GM18873 (cell line): ENCODE data around the gene NEK9.
"Not testable (repeated sequence)": the region's sequence is repeated elsewhere in the genome, so short reads cannot be mapped to it uniquely, and the experiment has no call there.

Source experiments
- ATAC-seq: cut with Tn5 transposase; IDR thresholded peaks from one replicate; pipeline ENCODE4 v1.9.1; 2021; ENCODE audit warnings: mild to moderate bottlenecking, moderate library complexity, moderate number of reproducible peaks; ENCODE audit not compliant: unreplicated experiment, low FRiP score

NEK9 gene

DNA sequence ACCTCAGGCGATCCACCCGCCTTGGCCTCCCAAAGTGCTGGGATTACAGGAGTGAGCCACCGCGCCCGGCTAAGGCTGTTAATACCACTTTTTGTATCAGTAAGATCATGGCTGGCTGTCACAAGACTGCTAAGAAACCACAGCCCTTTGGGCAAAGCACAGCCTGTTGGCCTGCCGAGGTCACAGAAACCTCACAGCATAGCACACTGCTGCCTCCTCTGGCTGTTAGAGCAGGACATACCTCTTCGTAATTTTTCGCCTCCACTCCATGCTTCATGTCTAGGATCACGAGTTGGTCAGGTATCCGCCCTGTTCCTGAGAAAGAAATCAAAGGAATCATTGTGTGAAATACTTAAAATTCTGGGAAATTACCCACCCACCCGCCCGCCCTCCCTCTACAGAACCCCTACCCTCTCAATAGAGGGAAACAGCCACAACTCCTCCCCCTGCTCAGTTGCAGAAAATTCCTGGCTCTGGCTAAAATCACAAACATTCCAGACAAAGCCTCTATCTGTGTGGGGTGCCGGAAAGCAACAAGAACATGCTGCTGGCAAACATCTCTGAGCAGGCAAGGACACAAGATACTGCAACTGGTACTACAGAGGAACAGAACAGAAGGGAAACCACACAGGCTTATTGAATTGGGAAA lies 20.7 kb upstream of the NEK9 start:
- no peak for ATAC-seq

DNA sequence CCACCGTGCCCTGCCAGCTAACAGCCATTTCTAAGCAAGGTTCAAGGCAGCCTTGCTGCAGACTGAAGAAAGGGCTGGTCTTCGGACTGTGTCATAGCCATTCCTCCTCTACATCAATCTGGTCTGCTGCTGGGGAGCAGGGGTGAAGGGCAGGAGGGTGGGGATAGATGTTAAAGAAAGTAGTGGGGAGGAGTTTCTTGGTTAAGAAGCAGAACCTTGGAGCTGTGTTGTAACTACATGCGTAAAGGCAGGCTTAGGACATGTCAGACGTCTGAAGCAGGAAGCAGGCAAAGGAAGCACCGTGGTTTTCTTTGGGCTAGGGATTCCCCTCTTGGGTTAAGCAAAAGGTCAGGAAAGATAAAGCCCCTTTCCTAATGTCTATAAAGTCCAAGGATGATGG lies 18.1 kb upstream of the NEK9 start:
- ATAC-seq: no peak

- ATAC-seq: no peak
Measured at GRCh38 chr14:75143761-75144527, 17.1 kb upstream of the NEK9 start.

- no peak for ATAC-seq
Measured at GRCh38 chr14:75142494-75142893, 15.6 kb upstream of the NEK9 start.

DNA sequence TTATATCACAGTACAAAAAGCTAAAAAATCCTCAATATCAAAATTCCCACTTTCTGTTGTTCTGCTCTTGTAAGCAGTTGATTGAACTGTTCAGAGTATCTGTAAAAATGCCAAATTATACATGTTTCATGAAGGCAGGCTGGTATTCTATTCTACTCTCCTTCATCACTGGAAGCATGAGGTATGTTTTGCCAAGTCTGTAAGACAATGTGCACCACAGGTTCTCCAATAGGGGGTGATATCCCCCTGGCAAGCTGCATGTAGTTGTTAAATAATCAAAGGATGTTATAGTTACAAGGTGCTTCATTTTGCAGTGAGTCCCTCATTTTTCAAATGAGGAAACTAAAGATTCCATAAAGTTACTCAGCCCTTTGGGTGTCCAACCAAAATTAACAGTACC lies 15.1 kb upstream of the NEK9 start:
- ATAC-seq: no peak

- no peak for ATAC-seq
Measured at GRCh38 chr14:75141062-75141461, 14.2 kb upstream of the NEK9 start.

- no peak for ATAC-seq
Measured at GRCh38 chr14:75140620-75141019, 13.8 kb upstream of the NEK9 start.

GRCh38 chr14:75139185-75139584 lies 12.3 kb upstream of the NEK9 start:
- ATAC-seq: no peak

GRCh38 chr14:75138492-75138891 lies 11.6 kb upstream of the NEK9 start:
- ATAC-seq: no peak

GRCh38 chr14:75134644-75135043 lies 7.8 kb upstream of the NEK9 start:
- ATAC-seq: no peak

DNA sequence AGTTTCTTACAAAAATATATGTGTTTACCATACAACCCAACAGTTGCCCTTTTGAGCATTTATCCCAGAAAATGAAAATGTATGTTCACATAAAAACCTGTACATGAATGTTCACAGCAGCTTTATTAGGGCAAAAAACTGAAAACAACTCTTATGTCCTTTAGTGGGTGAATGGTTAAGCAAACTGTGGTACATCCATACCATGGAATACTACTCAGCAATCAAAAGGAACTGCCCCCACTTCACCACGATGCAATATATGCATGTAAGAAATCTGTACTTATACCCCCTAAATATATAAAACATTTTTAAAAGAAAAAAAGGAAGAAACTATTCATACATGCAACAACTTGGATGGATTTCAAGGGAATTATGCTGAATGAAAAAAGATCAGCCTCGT lies 6.7 kb upstream of the NEK9 start:
- ATAC-seq: no peak

GRCh38 chr14:75132382-75133086 lies 5.7 kb upstream of the NEK9 start:
- no peak for ATAC-seq

DNA sequence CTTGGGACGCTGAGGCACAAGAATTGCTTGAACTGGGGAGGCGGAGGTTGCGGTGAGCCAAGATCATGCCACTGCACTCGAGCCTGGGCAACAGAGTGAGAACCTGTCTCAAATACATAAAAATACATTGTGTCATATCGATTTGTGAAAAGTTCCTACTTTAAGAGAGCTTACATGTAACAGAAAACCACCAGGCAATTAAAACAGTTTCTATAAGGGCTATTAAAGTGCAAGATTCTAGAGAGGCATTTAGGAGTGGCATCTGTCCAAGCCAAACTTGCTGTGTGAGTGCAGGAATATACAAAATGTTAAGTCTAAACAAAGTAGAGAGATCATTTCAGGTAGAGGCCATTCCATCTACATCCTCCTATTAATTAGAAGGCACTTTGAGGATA lies 1.7 kb upstream of the NEK9 start:
- ATAC-seq: no peak

DNA sequence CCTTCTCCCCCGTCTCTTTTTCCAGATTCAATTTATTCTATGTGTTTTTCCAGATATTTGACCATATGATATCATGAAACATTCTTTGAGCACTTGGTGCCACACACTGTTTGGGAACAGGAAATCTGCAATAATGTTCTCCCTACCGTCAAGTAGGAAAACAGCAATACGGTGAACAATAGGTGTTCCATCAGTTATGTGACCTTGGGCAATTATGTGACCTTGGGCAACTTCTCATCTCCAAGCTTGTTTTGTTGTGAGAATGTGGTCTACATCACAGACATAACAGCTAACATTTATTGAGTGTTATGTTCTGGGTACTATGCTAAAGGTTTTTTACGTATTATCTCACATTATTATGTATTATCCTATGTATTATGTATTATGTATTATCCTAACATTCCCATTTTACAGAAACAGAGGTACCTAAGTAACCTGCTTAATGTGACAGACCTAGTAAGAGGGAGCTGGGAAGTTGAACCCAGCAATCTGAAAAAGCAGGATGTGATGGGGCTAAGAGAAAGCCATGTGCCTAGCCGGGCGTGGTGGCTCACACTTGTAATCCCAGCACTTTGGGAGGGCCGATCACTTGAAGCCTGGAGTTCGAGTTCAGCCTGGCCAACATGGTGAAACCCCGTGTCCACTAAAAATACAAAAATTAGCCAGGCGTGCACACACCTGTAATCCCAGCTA lies 1.2 kb upstream of the NEK9 start:
- ATAC-seq: no peak

DNA sequence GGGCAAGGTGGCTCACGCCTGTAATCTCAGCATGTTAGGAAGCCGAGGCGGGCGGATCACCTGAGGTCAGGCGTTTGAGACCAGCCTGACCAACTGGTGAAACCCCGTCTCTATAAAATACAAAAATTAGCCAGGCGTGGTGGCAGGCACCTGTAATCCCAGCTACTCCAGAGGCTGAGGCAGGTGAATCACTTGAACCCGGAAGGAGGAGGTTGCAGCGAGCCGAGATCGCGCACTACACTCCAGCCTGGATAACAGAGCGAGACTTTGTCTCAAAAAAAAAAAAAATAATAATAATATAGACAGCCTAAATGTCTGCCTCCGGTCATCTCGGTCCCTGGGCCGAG lies 599 bp upstream of the NEK9 start:
- not testable (repeated sequence) for ATAC-seq

DNA sequence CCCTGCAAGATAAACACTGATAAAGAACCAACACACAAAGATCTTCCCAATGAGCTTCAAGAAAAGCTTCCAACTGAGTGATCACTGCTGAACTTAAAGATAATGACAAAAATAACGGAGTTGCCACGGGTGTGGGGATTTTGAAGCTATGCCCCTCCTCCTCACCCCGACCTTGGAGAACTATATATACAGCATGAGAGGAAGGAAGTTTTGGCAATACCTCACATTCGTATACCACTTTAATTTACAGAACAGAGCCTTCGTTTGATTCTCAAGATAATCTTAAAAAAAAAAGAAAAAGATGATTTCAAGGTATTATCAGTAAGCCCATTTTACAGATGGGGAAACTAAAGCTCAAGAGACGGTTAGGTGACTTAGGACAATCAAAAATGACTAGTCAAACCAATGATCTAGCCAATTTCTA lies 715 bp downstream of the NEK9 start:
- ATAC-seq: no peak

- ATAC-seq: no peak
Measured at GRCh38 chr14:75125617-75126016, 1.2 kb downstream of the NEK9 start.

DNA sequence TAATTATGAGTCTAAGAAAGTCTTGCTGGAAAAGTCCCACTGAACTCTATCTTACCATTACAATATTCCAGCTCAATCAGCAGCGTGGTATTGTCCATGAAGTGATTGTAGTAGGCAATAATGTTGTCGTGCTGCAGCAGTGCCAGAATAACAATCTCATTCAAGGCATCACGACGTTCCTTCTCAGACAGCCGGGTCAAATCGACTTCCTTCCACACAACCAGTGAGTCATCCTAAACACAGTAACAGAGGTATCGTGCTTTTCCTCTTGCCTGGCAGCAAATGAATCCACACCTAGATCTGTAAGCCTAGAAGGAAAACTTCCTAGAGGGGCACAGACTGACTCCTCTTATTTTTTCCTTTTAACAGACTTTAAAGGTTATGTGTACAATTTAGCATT lies 2.9 kb downstream of the NEK9 start:
- ATAC-seq: no peak

- ATAC-seq: no peak
Measured at GRCh38 chr14:75121552-75121951, 5.3 kb downstream of the NEK9 start.

DNA sequence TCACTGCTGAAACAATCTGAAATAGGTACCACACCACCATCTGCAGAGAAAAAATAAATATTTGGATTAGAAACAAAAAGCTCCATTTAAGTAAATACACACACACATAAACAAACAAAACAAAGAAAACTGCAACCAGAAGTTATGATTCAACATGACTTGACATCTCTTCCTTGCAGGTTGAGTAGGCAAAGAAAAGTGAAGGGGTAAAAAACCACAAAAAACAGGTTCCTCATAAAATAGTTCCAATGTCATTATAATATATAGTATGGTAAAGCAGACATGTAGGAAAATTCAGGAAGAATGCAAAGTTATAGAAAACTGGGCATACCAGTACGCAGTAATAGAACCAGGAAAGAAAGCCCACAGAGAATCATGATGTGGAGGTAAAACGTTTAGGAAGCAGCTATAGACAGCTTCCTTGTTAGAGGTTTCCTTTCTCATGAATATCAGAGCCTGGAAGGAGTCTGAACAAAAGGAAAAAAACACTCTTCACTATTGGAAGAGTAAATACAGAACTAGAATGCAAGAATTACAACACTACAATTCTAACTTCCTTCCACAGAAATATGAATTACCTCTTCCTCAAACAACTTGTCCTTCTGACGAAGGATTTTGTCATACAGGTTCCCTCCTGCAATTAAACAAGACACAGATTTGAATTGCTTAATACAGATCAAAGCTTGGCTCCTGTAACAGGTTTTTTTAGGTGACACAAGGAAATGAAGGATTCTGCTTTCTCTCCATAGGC lies 6.1 kb downstream of the NEK9 start:
- no peak for ATAC-seq
